Left lung (tissue), 14 donors: ENCODE results near the gene ZNF512B. TPM values are rescaled to one million over a fixed set of nuclear protein-coding genes. Genes with fewer than 3 reads are reported as not detected.
"Not testable (repeated sequence)": the region's sequence is repeated elsewhere in the genome, so short reads cannot be mapped to it uniquely, and the experiment has no call there.

Experiments used
- ATAC-seq: fragments of 200-7000 bp; cut with Tn5 transposase; one replicate; pipeline ENCODE4 v1.9.1; 2020; ENCODE audit warnings: moderate library complexity
- DNase-seq, 4 donors: peaks; one replicate each; pipeline ENCODE4 v3.0.0-alpha.2; 2013 to 2020
- H3K27ac ChIP-seq, 2 donors: fragments of 200-600 bp; sonication (generic) in 1 of 2; one replicate each; pipeline versions ENCODE4 v1.5.0 to v1.8.0; 2020 to 2021
- H3K27me3 ChIP-seq, 2 donors: fragments of 200-600 bp; sonication (generic) in 1 of 2; one replicate each; pipeline versions ENCODE4 v1.5.0 to v1.8.0; 2020 to 2021
- H3K36me3 ChIP-seq, 2 donors: fragments of 200-600 bp; sonication (generic) in 1 of 2; one replicate each; pipeline versions ENCODE4 v1.5.0 to v1.8.0; 2020 to 2021
- H3K4me1 ChIP-seq, 2 donors: fragments of 200-600 bp; one replicate each; pipeline ENCODE4 v1.8.0; 2021
- H3K4me3 ChIP-seq, 2 donors: fragments of 200-600 bp; sonication (generic) in 1 of 2; one replicate each; pipeline versions ENCODE4 v1.5.0 to v1.8.0; 2020 to 2021; ENCODE audit warnings: mild to moderate bottlenecking in 1 of 2
- H3K9me3 ChIP-seq, 2 donors: fragments of 200-600 bp; sonication (generic) in 1 of 2; one replicate each; pipeline versions ENCODE4 v1.5.0 to v1.8.0; 2020 to 2021
- intact Hi-C, 2 donors: fragments of 100-400 bp; cut with DNase I; formaldehyde crosslinking; loops; one replicate each; pipeline versions ENCODE4 v1.11.2 to v1.14.2; 2022
- long read RNA-seq, 12 donors: library from polyadenylated mRNA in 2 of 12; unstranded in 2 of 12; transcript quantifications; one replicate each; pipeline ENCODE4 v2.0.0 and lab custom pipeline, GENCODE V29; 2019 to 2026
- polyA plus RNA-seq, 6 donors: library from polyadenylated mRNA; unstranded; fragments of 120-200 nt; gene quantifications; one replicate each; pipeline ENCODE4 v1.2.1, GENCODE V29; 2013; ENCODE audit not compliant: insufficient read length in 6 of 6
- total RNA-seq, 2 donors: library from RNA; stranded (reverse); fragmentation: NEBNext Ultra II Directional; extraction: Animal tissue kit (Norgen Biotek cat#: 25700); gene quantifications; one replicate each; pipeline ENCODE4 v1.2.1, GENCODE V29; 2021
- TF ChIP-seq, protein P1 (sequence below), 2 donors: fragments of 200-600 bp; sonication (generic) in 1 of 2; IDR thresholded peaks; one replicate each; pipeline versions ENCODE4 v1.5.0 to v1.8.0; 2021; ENCODE audit warnings: antibody characterized with exemption in 2 of 2
- donor health status: DM: no; HTN: yes; CAD: no.
- donor health status: DM: no; HTN: no; CAD: no.

The ZNF512B gene, protein sequence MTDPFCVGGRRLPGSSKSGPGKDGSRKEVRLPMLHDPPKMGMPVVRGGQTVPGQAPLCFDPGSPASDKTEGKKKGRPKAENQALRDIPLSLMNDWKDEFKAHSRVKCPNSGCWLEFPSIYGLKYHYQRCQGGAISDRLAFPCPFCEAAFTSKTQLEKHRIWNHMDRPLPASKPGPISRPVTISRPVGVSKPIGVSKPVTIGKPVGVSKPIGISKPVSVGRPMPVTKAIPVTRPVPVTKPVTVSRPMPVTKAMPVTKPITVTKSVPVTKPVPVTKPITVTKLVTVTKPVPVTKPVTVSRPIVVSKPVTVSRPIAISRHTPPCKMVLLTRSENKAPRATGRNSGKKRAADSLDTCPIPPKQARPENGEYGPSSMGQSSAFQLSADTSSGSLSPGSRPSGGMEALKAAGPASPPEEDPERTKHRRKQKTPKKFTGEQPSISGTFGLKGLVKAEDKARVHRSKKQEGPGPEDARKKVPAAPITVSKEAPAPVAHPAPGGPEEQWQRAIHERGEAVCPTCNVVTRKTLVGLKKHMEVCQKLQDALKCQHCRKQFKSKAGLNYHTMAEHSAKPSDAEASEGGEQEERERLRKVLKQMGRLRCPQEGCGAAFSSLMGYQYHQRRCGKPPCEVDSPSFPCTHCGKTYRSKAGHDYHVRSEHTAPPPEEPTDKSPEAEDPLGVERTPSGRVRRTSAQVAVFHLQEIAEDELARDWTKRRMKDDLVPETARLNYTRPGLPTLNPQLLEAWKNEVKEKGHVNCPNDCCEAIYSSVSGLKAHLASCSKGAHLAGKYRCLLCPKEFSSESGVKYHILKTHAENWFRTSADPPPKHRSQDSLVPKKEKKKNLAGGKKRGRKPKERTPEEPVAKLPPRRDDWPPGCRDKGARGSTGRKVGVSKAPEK
- total RNA-seq = 10 to 100 TPM; 16.4 to 16.9 TPM
- polyA plus RNA-seq = 10 to 100 TPM; 23.1 to 38.3 (median 30.4) TPM
- long read RNA-seq, donor 1, partial matches to known transcripts = 164 of 210 reads
- long read RNA-seq, donor 1, other reads (novel, unspliced or antisense) = 46 of 210 reads
- long read RNA-seq, donor 2 = 0 reads
- long read RNA-seq, donor 3 = 0 reads
- long read RNA-seq, donor 4, partial matches to known transcripts = 0 of 1 reads
- long read RNA-seq, donor 4, other reads (novel, unspliced or antisense) = 1 of 1 reads
- long read RNA-seq, donor 5 = 0 reads
- long read RNA-seq, donor 6, full-length matches to known transcripts = 2 of 2 reads
- long read RNA-seq, donor 6, partial matches to known transcripts = 0 of 2 reads
- long read RNA-seq, donor 6, other reads (novel, unspliced or antisense) = 0 of 2 reads
- long read RNA-seq, donor 7, full-length matches to known transcripts = 1 of 1 reads
- long read RNA-seq, donor 7, partial matches to known transcripts = 0 of 1 reads
- long read RNA-seq, donor 7, other reads (novel, unspliced or antisense) = 0 of 1 reads
- long read RNA-seq, donor 8, full-length matches to known transcripts = 2 of 2 reads
- long read RNA-seq, donor 8, partial matches to known transcripts = 0 of 2 reads
- long read RNA-seq, donor 8, other reads (novel, unspliced or antisense) = 0 of 2 reads
- long read RNA-seq, donor 9 = 0 reads
- long read RNA-seq, donor 10, partial matches to known transcripts = 0 of 1 reads
- long read RNA-seq, donor 10, other reads (novel, unspliced or antisense) = 1 of 1 reads
- long read RNA-seq, donor 11, full-length matches to known transcripts = 2 of 2 reads
- long read RNA-seq, donor 11, partial matches to known transcripts = 0 of 2 reads
- long read RNA-seq, donor 11, other reads (novel, unspliced or antisense) = 0 of 2 reads
- long read RNA-seq, donor 12 = 0 reads

DNA sequence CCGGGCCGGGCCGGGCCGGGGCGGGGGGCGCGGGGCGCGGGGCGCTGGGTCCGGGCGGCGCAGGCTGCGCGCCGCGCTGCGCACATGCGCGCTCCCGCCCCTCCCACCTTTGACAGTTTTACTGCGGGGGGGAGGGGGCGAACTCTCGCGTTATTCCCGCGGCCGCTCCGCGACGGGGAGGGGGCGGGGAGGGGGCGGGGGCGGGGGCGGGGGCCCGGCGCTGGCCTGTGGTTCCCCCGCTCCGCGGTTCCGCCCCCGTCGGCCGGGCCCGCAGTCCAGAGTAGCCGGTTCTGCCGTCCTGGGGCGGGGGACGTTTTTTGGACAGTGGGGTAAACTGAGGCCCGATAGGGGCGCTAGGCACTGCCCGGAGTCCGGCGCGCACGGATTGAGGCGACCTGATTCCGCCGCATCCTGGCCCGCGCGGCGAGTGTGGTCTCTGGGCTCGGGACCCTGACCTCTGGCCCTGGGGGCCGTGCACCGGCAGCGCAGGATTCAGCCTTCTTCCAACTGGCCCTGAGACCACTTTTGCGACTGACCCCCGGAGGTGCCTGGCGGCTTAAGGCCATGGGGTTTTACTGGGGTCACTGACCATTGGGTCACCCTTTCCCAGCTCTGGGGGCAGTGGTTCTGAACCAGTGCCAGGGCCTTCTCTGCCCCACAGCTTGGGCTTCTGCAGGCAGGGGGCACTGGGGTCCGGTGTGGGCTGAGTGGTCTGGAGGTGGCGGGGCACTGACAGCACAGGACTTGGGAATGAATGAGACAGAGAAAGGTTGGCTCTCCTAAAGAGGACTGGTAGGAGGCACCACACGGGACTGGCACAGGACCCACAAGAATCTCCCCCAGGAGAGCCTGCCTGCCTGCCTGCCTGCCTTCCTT lies at the start of gene ZNF512B:
Gene ZNF512B (minus strand): TSS at position 93 of the 876 bp plus-strand sequence. CDS start 1,980 bp downstream, outside the sequence.
- H3K27me3 ChIP-seq = peaks cover 0 to 6% of the 10 kb centered on the region in 2 donors
- H3K36me3 ChIP-seq = peaks cover 0 to 19% of the 10 kb centered on the region in 2 donors
- H3K4me3 ChIP-seq = peak within 1 kb of the TSS; percentile 53 to 54
- DNase-seq (peak in 3 of 4 donors; percentile 67 to 82 (median 80)), ATAC-seq (peak; percentile 61)
- intact Hi-C loops = no loop called here
- no peaks in the 10 kb centered on the region for H3K9me3 ChIP-seq
- TF ChIP-seq, protein P1, sequence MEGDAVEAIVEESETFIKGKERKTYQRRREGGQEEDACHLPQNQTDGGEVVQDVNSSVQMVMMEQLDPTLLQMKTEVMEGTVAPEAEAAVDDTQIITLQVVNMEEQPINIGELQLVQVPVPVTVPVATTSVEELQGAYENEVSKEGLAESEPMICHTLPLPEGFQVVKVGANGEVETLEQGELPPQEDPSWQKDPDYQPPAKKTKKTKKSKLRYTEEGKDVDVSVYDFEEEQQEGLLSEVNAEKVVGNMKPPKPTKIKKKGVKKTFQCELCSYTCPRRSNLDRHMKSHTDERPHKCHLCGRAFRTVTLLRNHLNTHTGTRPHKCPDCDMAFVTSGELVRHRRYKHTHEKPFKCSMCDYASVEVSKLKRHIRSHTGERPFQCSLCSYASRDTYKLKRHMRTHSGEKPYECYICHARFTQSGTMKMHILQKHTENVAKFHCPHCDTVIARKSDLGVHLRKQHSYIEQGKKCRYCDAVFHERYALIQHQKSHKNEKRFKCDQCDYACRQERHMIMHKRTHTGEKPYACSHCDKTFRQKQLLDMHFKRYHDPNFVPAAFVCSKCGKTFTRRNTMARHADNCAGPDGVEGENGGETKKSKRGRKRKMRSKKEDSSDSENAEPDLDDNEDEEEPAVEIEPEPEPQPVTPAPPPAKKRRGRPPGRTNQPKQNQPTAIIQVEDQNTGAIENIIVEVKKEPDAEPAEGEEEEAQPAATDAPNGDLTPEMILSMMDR (IDR thresholded peaks at IDR 0.05) = no peak
- peaks cover 19 to 28% of the 10 kb centered on the region in 2 donors for H3K4me1 ChIP-seq
- H3K27ac ChIP-seq = peak within 1 kb of the TSS in 1 of 2 donors; percentile 37

DNA sequence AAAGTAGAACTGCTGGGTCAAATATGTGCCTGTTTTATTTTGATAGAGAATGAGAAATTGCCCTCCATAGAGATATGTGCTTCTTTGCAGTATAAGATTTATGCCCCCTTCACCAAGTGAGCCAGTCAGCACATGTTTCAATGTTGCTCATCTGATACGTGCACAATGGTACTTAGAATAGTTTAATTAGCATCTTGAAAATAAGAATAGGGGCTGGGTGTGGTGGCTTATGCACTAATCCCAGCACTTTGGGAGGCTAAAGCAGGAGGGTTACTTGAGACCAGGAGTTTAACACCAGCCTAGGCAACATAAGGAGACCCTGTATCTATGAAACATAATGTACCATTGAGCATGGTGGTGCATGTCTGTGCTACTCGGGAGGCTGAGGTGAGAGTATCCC lies 45.9 kb upstream of the ZNF512B start:
- Histone ChIP-seq H3K4me3 (no peak overlapping the region), H3K27ac (no peak overlapping the region), H3K4me1 (peaks cover 0 to 8% of the 10 kb centered on the region in 2 donors), H3K27me3 (no peaks in the 10 kb centered on the region), H3K9me3 (no peaks in the 10 kb centered on the region), H3K36me3 (peaks cover 5 to 90% of the 10 kb centered on the region in 2 donors)
- TF ChIP-seq, protein P1 (IDR thresholded peaks at IDR 0.05) = no peak
- no peak for ATAC-seq
- no peak for DNase-seq
- intact Hi-C loops = no loop called here

DNA sequence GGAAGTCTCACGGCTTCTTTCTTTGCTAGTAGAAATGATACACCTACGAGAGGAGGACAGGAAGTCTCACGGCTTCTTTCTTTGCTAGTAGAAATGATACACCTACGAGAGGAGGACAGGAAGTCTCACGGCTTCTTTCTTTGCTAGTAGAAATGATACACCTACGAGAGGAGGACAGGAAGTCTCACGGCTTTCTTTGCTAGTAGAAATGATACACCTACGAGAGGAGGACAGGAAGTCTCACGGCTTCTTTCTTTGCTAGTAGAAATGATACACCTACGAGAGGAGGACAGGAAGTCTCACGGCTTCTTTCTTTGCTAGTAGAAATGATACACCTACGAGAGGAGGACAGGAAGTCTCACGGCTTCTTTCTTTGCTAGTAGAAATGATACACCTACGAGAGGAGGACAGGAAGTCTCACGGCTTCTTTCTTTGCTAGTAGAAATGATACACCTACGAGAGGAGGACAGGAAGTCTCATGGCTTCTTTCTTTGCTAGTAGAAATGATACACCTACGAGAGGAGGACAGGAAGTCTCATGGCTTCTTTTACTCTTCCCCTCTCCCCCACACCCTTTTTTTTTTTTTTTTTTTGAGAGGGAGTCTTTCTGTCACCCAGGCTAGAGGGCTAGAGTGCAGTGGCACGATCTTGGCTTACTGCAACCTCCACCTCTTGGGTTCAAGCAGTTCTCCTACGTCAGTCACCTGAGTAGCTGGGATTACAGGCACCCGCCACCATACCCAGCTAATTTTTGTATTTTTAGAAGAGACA lies 42.8 kb upstream of the ZNF512B start:
- H3K27ac ChIP-seq, H3K27me3 ChIP-seq, H3K4me1 ChIP-seq, H3K9me3 ChIP-seq, H3K4me3 ChIP-seq, intact Hi-C loops, DNase-seq, ATAC-seq: not testable (repeated sequence)
- peaks cover 6 to 87% of the 10 kb centered on the region in 2 donors for H3K36me3 ChIP-seq

DNA sequence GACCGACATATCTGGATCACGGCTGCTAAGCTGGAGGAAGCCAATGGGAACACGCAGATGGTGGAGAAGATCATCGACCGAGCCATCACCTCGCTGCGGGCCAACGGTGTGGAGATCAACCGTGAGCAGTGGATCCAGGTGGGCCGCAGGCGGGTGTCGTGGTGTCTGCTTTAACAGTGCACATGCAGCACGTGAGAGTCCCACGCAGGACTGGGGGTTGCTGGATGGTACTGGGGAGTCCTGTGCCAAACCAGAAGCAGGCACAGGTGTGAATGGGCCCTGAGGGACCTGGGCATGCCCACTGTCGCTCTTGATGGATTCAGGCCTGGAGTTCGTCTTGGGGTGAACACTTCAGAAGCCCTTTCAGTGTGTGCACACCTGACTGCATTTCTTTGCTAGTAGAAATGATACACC lies 41.6 kb upstream of the ZNF512B start:
- DNase-seq (no peak), ATAC-seq (no peak)
- Histone ChIP-seq H3K4me1 (peaks cover 0 to 9% of the 10 kb centered on the region in 2 donors), H3K9me3 (no peaks in the 10 kb centered on the region), H3K27me3 (no peaks in the 10 kb centered on the region), H3K36me3 (peaks cover 6 to 84% of the 10 kb centered on the region in 2 donors), H3K27ac (no peak overlapping the region), H3K4me3 (no peak overlapping the region)
- intact Hi-C loops = no loop called here
- TF ChIP-seq, protein P1 (IDR thresholded peaks at IDR 0.05) = no peak
